ENCODE data around the gene WFS1. TPM values are rescaled to one million over a fixed set of nuclear protein-coding genes. Genes with fewer than 3 reads are reported as not detected.

The WFS1 gene
- total and polyA plus RNA-seq, 2 donors (not counting 3 experiments of a cell fraction or from before 2014, with no cell fraction given), result 48.2 to 70.0 TPM

DNA sequence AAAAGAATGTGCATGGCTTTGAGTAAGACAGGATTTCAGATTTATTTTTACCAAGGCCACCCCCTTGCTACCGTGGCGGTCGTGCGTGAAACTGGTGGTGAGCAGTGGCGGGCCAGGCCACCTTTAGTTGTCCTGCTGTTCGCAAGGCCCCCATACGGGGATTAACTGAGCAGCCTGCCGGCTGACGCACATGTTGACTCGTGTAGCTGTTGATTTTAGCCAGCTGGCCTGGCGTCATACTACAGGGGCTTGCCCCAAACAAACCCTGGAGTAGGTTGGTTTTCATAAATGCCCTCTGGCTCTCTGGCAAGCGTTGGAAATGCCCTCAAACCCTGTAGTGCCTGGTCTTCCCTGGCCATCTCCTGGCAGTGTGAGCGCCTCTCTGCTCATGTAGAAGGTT is 28.4 kb downstream of the WFS1 start:
- ChIA-PET CTCF (interaction anchor here (1.0 kb wide), 1 partner anchor 34 kb away, joined by 3 read pairs; no protein-coding TSS in a partner anchor), POLR2A (no interaction called here)
- dilution Hi-C loops (cut with MboI; ENCODE audit: extremely low pct_ligation_motif_present, low sequenced_read_pairs), result no loop called here
- no peak overlapping the region for H3K27ac ChIP-seq (ENCODE audit: insufficient read depth, low read depth, low read length)
- no peaks in the 10 kb centered on the region for H3K79me2 ChIP-seq (ENCODE audit: control insufficient read depth, insufficient read depth, low read length)
- no peak overlapping the region for H3K4me3 ChIP-seq (replicated peaks in 1 of 3; ENCODE audit: insufficient read depth in 1 of 3, low read depth in 1 of 3, low read length in 3 of 3)
- H3K9ac ChIP-seq (replicated peaks; ENCODE audit: extremely low read depth, insufficient read depth, low read length), result no peak overlapping the region
- TF ChIP-seq, protein P1, sequence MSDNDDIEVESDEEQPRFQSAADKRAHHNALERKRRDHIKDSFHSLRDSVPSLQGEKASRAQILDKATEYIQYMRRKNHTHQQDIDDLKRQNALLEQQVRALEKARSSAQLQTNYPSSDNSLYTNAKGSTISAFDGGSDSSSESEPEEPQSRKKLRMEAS (IDR thresholded peaks at IDR 0.05; ENCODE audit: insufficient read depth, insufficient read length), result no peak
- TF ChIP-seq GATA2 (IDR thresholded peaks at IDR 0.05; ENCODE audit: insufficient read depth, insufficient read length, low read depth, low read length) (no peak), POLR2AphosphoS5 (IDR thresholded peaks at IDR 0.05; ENCODE audit: insufficient read depth, low read depth, low read length) (no peak), EZH2 (IDR thresholded peaks at IDR 0.05; ENCODE audit: borderline replicate concordance, low read depth, low read length, severe bottlenecking) (no peak), MYC (IDR thresholded peaks at IDR 0.05; ENCODE audit: low read depth, low read length) (no peak), FOS (IDR thresholded peaks at IDR 0.05; ENCODE audit: borderline replicate concordance, insufficient read depth, low read length) (no peak), POLR2A (IDR thresholded peaks at IDR 0.05; ENCODE audit: low read depth, low read length) (no peak)
- TF ChIP-seq, protein P2, sequence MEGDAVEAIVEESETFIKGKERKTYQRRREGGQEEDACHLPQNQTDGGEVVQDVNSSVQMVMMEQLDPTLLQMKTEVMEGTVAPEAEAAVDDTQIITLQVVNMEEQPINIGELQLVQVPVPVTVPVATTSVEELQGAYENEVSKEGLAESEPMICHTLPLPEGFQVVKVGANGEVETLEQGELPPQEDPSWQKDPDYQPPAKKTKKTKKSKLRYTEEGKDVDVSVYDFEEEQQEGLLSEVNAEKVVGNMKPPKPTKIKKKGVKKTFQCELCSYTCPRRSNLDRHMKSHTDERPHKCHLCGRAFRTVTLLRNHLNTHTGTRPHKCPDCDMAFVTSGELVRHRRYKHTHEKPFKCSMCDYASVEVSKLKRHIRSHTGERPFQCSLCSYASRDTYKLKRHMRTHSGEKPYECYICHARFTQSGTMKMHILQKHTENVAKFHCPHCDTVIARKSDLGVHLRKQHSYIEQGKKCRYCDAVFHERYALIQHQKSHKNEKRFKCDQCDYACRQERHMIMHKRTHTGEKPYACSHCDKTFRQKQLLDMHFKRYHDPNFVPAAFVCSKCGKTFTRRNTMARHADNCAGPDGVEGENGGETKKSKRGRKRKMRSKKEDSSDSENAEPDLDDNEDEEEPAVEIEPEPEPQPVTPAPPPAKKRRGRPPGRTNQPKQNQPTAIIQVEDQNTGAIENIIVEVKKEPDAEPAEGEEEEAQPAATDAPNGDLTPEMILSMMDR (IDR thresholded peaks at IDR 0.05; ENCODE audit: extremely low read depth in 1 of 2, insufficient read depth in 1 of 2, low read depth in 1 of 2, low read length in 2 of 2), result no peak
- FAIRE-seq (no peak), DNase-seq (ENCODE audit: low read depth, low spot score) (no peak)
- no peaks in the 10 kb centered on the region for H3K4me1 ChIP-seq (ENCODE audit: control insufficient read depth, extremely low read depth, insufficient read depth, low read length)
- no peaks in the 10 kb centered on the region for H3K27me3 ChIP-seq (ENCODE audit: control insufficient read depth in 2 of 2, insufficient read depth in 2 of 2, low read length in 2 of 2)
- H4K20me1 ChIP-seq (replicated peaks; ENCODE audit: control insufficient read depth, extremely low read depth, insufficient read depth, low read length), result no peaks in the 10 kb centered on the region
- BruUV-seq (replicated peaks), result no TSS peak
- no peak overlapping the region for H2AFZ ChIP-seq (ENCODE audit: low read depth, low read length)
- H3K9me1 ChIP-seq (replicated peaks; ENCODE audit: control insufficient read depth, extremely low read depth, insufficient read depth, low read length), result no peaks in the 10 kb centered on the region
- no peaks in the 10 kb centered on the region for H3K9me3 ChIP-seq (replicated peaks; ENCODE audit: control insufficient read depth, insufficient read depth, low read length)
- H3K4me2 ChIP-seq (ENCODE audit: insufficient read depth, low read length), result no peak overlapping the region
- peaks cover 2 to 56% of the 10 kb centered on the region in 2 experiments for H3K36me3 ChIP-seq (ENCODE audit: control insufficient read depth in 2 of 2, extremely low read depth in 1 of 2, insufficient read depth in 2 of 2, low read length in 2 of 2)
- intact Hi-C loops (cut with micrococcal nuclease), result no loop called here
